PC-3 (cell line): ENCODE measurements around the gene EFHC1.

Source experiments
- EZH2 ChIP-seq: fragments of 300-600 bp; sonication (generic); IDR thresholded peaks from one replicate; pipeline ENCODE4 v1.6.1; 2017; ENCODE audit warnings: antibody characterized with exemption, mild to moderate bottlenecking, low read length; ENCODE audit not compliant: unreplicated experiment
- TF ChIP-seq, protein P1 (sequence below): fragments of 300-600 bp; sonication (generic); conservative IDR thresholded peaks from 2 replicates; pipeline ENCODE4 v1.5.1; 2017; ENCODE audit warnings: antibody characterized with exemption, low read depth, mild to moderate bottlenecking, low read length

DNA sequence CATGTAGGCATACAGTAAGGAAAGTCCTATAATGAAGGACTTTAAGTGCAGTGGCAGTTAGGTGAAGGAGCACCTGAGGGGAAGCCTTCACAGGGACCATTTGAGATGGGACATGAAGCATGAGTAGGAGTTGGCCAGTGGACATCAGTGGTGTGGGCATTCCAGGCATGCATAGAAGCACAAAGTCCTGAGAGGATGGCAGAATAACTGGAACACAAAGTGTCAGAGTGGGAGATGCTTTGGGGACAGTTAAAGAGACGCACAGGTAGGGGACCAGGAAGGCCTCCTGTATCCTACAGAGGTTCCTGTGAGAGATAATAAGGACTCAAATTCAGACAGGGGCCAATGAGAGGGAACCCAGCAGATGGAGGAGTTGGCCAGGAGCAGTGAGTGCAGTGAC lies 26.4 kb upstream of the EFHC1 start:
- TF ChIP-seq, protein P1, sequence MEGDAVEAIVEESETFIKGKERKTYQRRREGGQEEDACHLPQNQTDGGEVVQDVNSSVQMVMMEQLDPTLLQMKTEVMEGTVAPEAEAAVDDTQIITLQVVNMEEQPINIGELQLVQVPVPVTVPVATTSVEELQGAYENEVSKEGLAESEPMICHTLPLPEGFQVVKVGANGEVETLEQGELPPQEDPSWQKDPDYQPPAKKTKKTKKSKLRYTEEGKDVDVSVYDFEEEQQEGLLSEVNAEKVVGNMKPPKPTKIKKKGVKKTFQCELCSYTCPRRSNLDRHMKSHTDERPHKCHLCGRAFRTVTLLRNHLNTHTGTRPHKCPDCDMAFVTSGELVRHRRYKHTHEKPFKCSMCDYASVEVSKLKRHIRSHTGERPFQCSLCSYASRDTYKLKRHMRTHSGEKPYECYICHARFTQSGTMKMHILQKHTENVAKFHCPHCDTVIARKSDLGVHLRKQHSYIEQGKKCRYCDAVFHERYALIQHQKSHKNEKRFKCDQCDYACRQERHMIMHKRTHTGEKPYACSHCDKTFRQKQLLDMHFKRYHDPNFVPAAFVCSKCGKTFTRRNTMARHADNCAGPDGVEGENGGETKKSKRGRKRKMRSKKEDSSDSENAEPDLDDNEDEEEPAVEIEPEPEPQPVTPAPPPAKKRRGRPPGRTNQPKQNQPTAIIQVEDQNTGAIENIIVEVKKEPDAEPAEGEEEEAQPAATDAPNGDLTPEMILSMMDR, result no peak
- no peak for TF ChIP-seq EZH2
